SK-N-SH treated with all-trans-retinoic acid at 6 μM for 48 hours (cell line): ENCODE results near the gene RRP12.

Source experiments
- CREB5 ChIP-seq: fragments of 250-450 bp; sonication (Bioruptor Pico); IDR thresholded peaks from 2 replicates; pipeline ENCODE4 v1.5.1; 2020; ENCODE audit warnings: low read depth, mild to moderate bottlenecking, moderate library complexity
- CSDC2 ChIP-seq: fragments of 250-450 bp; sonication (Bioruptor Pico); IDR thresholded peaks from 2 replicates; pipeline ENCODE4 v1.5.0; 2020; ENCODE audit warnings: mild to moderate bottlenecking, moderate library complexity
- OSR1 ChIP-seq: fragments of 250-450 bp; sonication (Bioruptor Pico); IDR thresholded peaks from 2 replicates; pipeline ENCODE4 v1.8.0; 2022; ENCODE audit warnings: moderate library complexity, mild to moderate bottlenecking, inconsistent platforms
- PATZ1 ChIP-seq: fragments of 250-450 bp; sonication (Bioruptor Pico); IDR thresholded peaks from 2 replicates; pipeline ENCODE4 v1.8.0; 2020; ENCODE audit warnings: mild to moderate bottlenecking, moderate library complexity, borderline replicate concordance
- RARB ChIP-seq: fragments of 250-450 bp; sonication (Bioruptor Pico); IDR thresholded peaks from 2 replicates; pipeline ENCODE4 v1.8.0; 2021; ENCODE audit warnings: mild to moderate bottlenecking, moderate library complexity
- TSHZ2 ChIP-seq: fragments of 250-450 bp; sonication (Bioruptor Pico); IDR thresholded peaks from 2 replicates; pipeline ENCODE4 v1.5.0; 2020; ENCODE audit warnings: mild to moderate bottlenecking, moderate library complexity
- ZC3H10 ChIP-seq: fragments of 250-450 bp; sonication (Bioruptor Pico); IDR thresholded peaks from 2 replicates; pipeline ENCODE4 v1.5.1; 2021; ENCODE audit warnings: mild to moderate bottlenecking, moderate library complexity
- ZFP3 ChIP-seq: fragments of 250-450 bp; sonication (Bioruptor Pico); IDR thresholded peaks from 2 replicates; pipeline ENCODE4 v1.5.0; 2020; ENCODE audit warnings: mild to moderate bottlenecking, moderate library complexity

GRCh38 chr10:97393034-97393573 lies 8.0 kb downstream of the RRP12 start:
- TF ChIP-seq PATZ1 (CRISPR knock-in tag) (no peak), CREB5 (CRISPR knock-in tag) (no peak), RARB (CRISPR knock-in tag) (no peak), ZC3H10 (no peak), TSHZ2 (CRISPR knock-in tag) (no peak), OSR1 (CRISPR knock-in tag) (no peak), CSDC2 (CRISPR knock-in tag) (no peak), ZFP3 (CRISPR knock-in tag) (no peak)
